CD14-positive monocyte (primary cell): ENCODE results near the gene RELL1. TPM values are rescaled to one million over a fixed set of nuclear protein-coding genes. Genes with fewer than 3 reads are reported as not detected.

Source experiments
- DNase-seq, 3 donors: peaks; one replicate each; pipeline ENCODE4 v3.0.0-alpha.2; 2011 to 2022
- H2AFZ ChIP-seq: 2 replicates; pipeline ENCODE4 v1.6.0; 2012; ENCODE audit warnings: mild to moderate bottlenecking, low read depth, low read length, inconsistent platforms; ENCODE audit not compliant: insufficient read depth, poor library complexity, severe bottlenecking
- H3K27ac ChIP-seq, 2 donors: 1 replicate in 1 of 2; 2 replicates in 1 of 2; pipeline ENCODE4 v1.5.1; 2012 to 2013; ENCODE audit warnings: low read length in 2 of 2, control low read depth in 1 of 2, inconsistent platforms in 1 of 2, low read depth in 1 of 2, mild to moderate bottlenecking in 1 of 2
- H3K27me3 ChIP-seq, 2 donors: one replicate each; pipeline versions ENCODE4 v1.6.0 to v1.6.1; 2011 to 2013; ENCODE audit warnings: low read length in 2 of 2; ENCODE audit not compliant: control insufficient read depth in 2 of 2, insufficient read depth in 2 of 2
- H3K36me3 ChIP-seq, 2 donors: replicated peaks in 1 of 2; 1 replicate in 1 of 2; 2 replicates in 1 of 2; pipeline versions ENCODE4 v1.5.1 to v1.6.1; 2012 to 2013; ENCODE audit warnings: low read length in 2 of 2, control low read depth in 1 of 2, inconsistent platforms in 1 of 2, mild to moderate bottlenecking in 1 of 2; ENCODE audit not compliant: insufficient read depth in 2 of 2, control insufficient read depth in 1 of 2
- H3K4me1 ChIP-seq, 2 donors: 1 replicate in 1 of 2; 2 replicates in 1 of 2; pipeline versions ENCODE4 v1.5.1 to v1.6.1; 2012 to 2013; ENCODE audit warnings: low read length in 2 of 2, control low read depth in 1 of 2, inconsistent platforms in 1 of 2, mild to moderate bottlenecking in 1 of 2, moderate library complexity in 1 of 2; ENCODE audit not compliant: insufficient read depth in 2 of 2, control insufficient read depth in 1 of 2
- H3K4me2 ChIP-seq: replicated peaks from 2 replicates; pipeline ENCODE3; 2012; ENCODE audit warnings: low read length, moderate library complexity, mild to moderate bottlenecking; ENCODE audit not compliant: poor library complexity, severe bottlenecking; ENCODE audit errors: extremely low read depth
- H3K4me3 ChIP-seq, 3 experiments: fragments of 200-600 bp in 1 of 3; sonication (generic) in 1 of 3; replicated peaks in 1 of 3; 1 replicate in 2 of 3; 2 replicates in 1 of 3; pipeline ENCODE4 v1.5.1; 2011 to 2013; ENCODE audit warnings: low read length in 3 of 3, mild to moderate bottlenecking in 3 of 3, control low read depth in 2 of 3, low read depth in 2 of 3, inconsistent platforms in 1 of 3, moderate library complexity in 1 of 3
- H3K79me2 ChIP-seq: 2 replicates; pipeline ENCODE4 v1.6.0; 2012; ENCODE audit warnings: mild to moderate bottlenecking, control low read depth, inconsistent platforms, low read length, moderate library complexity; ENCODE audit not compliant: insufficient read depth
- H3K9ac ChIP-seq: 2 replicates; pipeline ENCODE4 v1.6.0; 2017; ENCODE audit warnings: low read length, mild to moderate bottlenecking; ENCODE audit not compliant: insufficient read depth, poor library complexity, severe bottlenecking
- H3K9me3 ChIP-seq, 2 donors: replicated peaks in 1 of 2; 1 replicate in 1 of 2; 2 replicates in 1 of 2; pipeline versions ENCODE4 v1.5.1 to v1.6.1; 2012 to 2013; ENCODE audit warnings: low read length in 2 of 2, control low read depth in 1 of 2; ENCODE audit not compliant: control insufficient read depth in 1 of 2, insufficient read depth in 1 of 2
- H4K20me1 ChIP-seq: 2 replicates; pipeline ENCODE4 v1.6.0; 2012; ENCODE audit warnings: mild to moderate bottlenecking, low read length, control low read depth, moderate library complexity; ENCODE audit not compliant: insufficient read depth
- H3K27ac Mint-ChIP-seq, 7 donors: one replicate each; pipeline ENCODE4 v1.8.0; 2020; ENCODE audit warnings: mild to moderate bottlenecking in 7 of 7, mixed read lengths in 7 of 7, moderate library complexity in 6 of 7, inconsistent platforms in 2 of 7
- H3K27me3 Mint-ChIP-seq, 3 donors: one replicate each; pipeline ENCODE4 v1.8.0; 2021 to 2022; ENCODE audit warnings: low read depth in 3 of 3, mild to moderate bottlenecking in 3 of 3, mixed read lengths in 3 of 3, moderate library complexity in 3 of 3, inconsistent platforms in 1 of 3
- H3K36me3 Mint-ChIP-seq, 2 donors: one replicate each; pipeline ENCODE4 v1.8.0; 2020; ENCODE audit warnings: mixed read lengths in 2 of 2, inconsistent platforms in 1 of 2, mild to moderate bottlenecking in 1 of 2
- H3K4me1 Mint-ChIP-seq: one replicate; pipeline ENCODE4 v1.8.0; 2020; ENCODE audit warnings: mild to moderate bottlenecking, mixed read lengths
- H3K4me3 Mint-ChIP-seq, 2 donors: one replicate each; pipeline ENCODE4 v1.8.0; 2020; ENCODE audit warnings: mild to moderate bottlenecking in 2 of 2, mixed read lengths in 2 of 2, moderate library complexity in 1 of 2
- H3K9me3 Mint-ChIP-seq, 7 donors: one replicate each; pipeline ENCODE4 v1.8.0; 2020 to 2022; ENCODE audit warnings: mixed read lengths in 7 of 7, mild to moderate bottlenecking in 6 of 7, moderate library complexity in 6 of 7, inconsistent platforms in 2 of 7
- whole genome bisulfite sequencing: methylation state at CpG from one replicate; pipeline ENCODE4 v1.1.5; 2013; ENCODE audit warnings: missing lambda C conversion rate; ENCODE audit not compliant: insufficient coverage; 5-methylcytosine and 5-hydroxymethylcytosine counted together
- intact Hi-C, 2 donors: fragments of 100-400 bp; cut with micrococcal nuclease; formaldehyde crosslinking; loops; one replicate each; pipeline versions ENCODE4 v1.15.0 to v1.15.1; 2023
- polyA plus RNA-seq, 3 donors: library from polyadenylated mRNA; depleted of rRNA in 1 of 3; unstranded in 2 of 3; stranded (reverse) in 1 of 3; fragments of 300-500 nt in 2 of 3; fragments of >200 nt in 1 of 3; fragmentation: Illumina TruSeq in 2 of 3; gene quantifications; 1 replicate in 2 of 3; 2 replicates in 1 of 3; pipeline ENCODE4 v1.2.3, GENCODE V29; 2012 to 2021
- TF ChIP-seq, protein P1 (sequence below): fragments of 200-600 bp; IDR thresholded peaks from one replicate; pipeline ENCODE4 v1.8.0; 2022; ENCODE audit warnings: antibody characterized with exemption, mild to moderate bottlenecking

Gene RELL1
- polyA plus RNA-seq, 3 donors = 13.3 to 30.2 (median 16.2) TPM

DNA sequence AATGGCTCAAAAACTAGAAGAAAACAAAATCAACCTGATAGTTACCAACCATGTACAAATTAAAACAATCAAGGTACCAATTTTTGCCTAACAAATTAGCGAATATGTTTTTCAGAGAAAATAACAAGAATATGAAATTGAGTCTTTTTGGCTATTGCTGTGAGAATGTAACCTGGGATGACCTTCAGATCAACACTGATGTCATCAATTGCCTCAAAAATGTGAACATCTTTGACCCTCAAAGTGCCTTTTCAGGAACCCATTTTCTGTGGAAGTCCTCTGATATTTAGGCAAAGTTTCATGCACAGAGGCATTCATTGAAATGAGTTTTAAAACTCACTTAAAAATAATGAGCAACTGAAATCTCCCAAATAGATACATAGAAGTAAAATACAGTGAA is 6.1 kb downstream of the RELL1 start:
- Histone ChIP-seq H3K79me2 (peaks cover 100% of the 10 kb centered on the region), H2AFZ (no peak overlapping the region), H3K36me3 (peaks cover 2 to 10% of the 10 kb centered on the region in 2 donors), H3K27ac (no peak overlapping the region), H3K27me3 (no peaks in the 10 kb centered on the region), H3K4me2 (no peak overlapping the region), H3K4me3 (no peak overlapping the region), H3K4me1 (peaks cover 38 to 52% of the 10 kb centered on the region in 2 donors), H3K9me3 (no peaks in the 10 kb centered on the region), H3K9ac (no peak overlapping the region), H4K20me1 (peaks cover 99% of the 10 kb centered on the region)
- no CpG with 5 or more reads among the region's 1 CpG for WGBS
- Mint-ChIP-seq H3K36me3 (peaks cover 5 to 64% of the 10 kb centered on the region in 2 donors), H3K9me3 (no peaks in the 10 kb centered on the region), H3K27me3 (peaks cover 0 to 2% (median 0%) of the 10 kb centered on the region in 3 donors), H3K4me1 (peaks cover 58% of the 10 kb centered on the region), H3K27ac (no peak overlapping the region), H3K4me3 (no peak overlapping the region)
- TF ChIP-seq, protein P1, sequence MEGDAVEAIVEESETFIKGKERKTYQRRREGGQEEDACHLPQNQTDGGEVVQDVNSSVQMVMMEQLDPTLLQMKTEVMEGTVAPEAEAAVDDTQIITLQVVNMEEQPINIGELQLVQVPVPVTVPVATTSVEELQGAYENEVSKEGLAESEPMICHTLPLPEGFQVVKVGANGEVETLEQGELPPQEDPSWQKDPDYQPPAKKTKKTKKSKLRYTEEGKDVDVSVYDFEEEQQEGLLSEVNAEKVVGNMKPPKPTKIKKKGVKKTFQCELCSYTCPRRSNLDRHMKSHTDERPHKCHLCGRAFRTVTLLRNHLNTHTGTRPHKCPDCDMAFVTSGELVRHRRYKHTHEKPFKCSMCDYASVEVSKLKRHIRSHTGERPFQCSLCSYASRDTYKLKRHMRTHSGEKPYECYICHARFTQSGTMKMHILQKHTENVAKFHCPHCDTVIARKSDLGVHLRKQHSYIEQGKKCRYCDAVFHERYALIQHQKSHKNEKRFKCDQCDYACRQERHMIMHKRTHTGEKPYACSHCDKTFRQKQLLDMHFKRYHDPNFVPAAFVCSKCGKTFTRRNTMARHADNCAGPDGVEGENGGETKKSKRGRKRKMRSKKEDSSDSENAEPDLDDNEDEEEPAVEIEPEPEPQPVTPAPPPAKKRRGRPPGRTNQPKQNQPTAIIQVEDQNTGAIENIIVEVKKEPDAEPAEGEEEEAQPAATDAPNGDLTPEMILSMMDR = no peak
- no peak for DNase-seq
- intact Hi-C loops = no loop called here

- Mint-ChIP-seq H3K27ac (no peak overlapping the region), H3K4me1 (peaks cover 58% of the 10 kb centered on the region), H3K4me3 (no peak overlapping the region), H3K9me3 (no peaks in the 10 kb centered on the region), H3K36me3 (peaks cover 5 to 61% of the 10 kb centered on the region in 2 donors), H3K27me3 (peaks cover 0 to 2% (median 0%) of the 10 kb centered on the region in 3 donors)
- Histone ChIP-seq H3K4me3 (no peak overlapping the region), H3K36me3 (peaks cover 2 to 10% of the 10 kb centered on the region in 2 donors), H3K27ac (no peak overlapping the region), H3K4me2 (no peak overlapping the region), H2AFZ (no peak overlapping the region), H4K20me1 (peaks cover 99% of the 10 kb centered on the region), H3K9me3 (no peaks in the 10 kb centered on the region), H3K79me2 (peaks cover 100% of the 10 kb centered on the region), H3K9ac (no peak overlapping the region), H3K4me1 (peaks cover 35 to 51% of the 10 kb centered on the region in 2 donors), H3K27me3 (no peaks in the 10 kb centered on the region)
- intact Hi-C loops = no loop called here
- no peak for DNase-seq
- no CpG with 5 or more reads among the region's 2 CpGs for WGBS
- TF ChIP-seq, protein P1 = no peak
Measured at GRCh38 chr4:37679301-37679700, 6.9 kb downstream of the RELL1 start.
